ENCODE data around the gene CAT.

The CAT gene

GRCh38 chr11:34427186-34427805 is 11.4 kb upstream of the CAT start:
- H3K4ac ChIP-seq (ENCODE audit: low read depth, low read length) = no peak overlapping the region
- H3K9ac ChIP-seq (ENCODE audit: low read length) = no peak overlapping the region
- no CpG with 5 or more reads among the region's 4 CpGs for WGBS (ENCODE audit: extremely low coverage, insufficient coverage, insufficient read length)
- H3K4me1 ChIP-seq (ENCODE audit: control insufficient read depth in 1 of 2, insufficient read depth in 2 of 2, low read length in 2 of 2) = no peaks in the 10 kb centered on the region
- DNase-seq = peak; percentile 19 to 77
- H3K18ac ChIP-seq (ENCODE audit: low read length) = no peak overlapping the region
- no peak overlapping the region for H4K8ac ChIP-seq (ENCODE audit: low read depth, low read length)
- H2BK12ac ChIP-seq (ENCODE audit: low read length) = no peak overlapping the region
- peaks cover 5% of the 10 kb centered on the region for H3K9me3 ChIP-seq (ENCODE audit: insufficient read depth, low read depth, low read length)
- H3K14ac ChIP-seq (ENCODE audit: low read length) = no peak overlapping the region
- H3K36me3 ChIP-seq (ENCODE audit: control insufficient read depth in 1 of 2, insufficient read depth in 2 of 2, low read length in 2 of 2) = no peaks in the 10 kb centered on the region
- no peak overlapping the region for H2BK5ac ChIP-seq (ENCODE audit: low read depth, low read length, poor library complexity)
- H2AFZ ChIP-seq (ENCODE audit: insufficient read depth, low read length, poor library complexity) = no peak overlapping the region
- H3K79me1 ChIP-seq (ENCODE audit: low read length) = no peaks in the 10 kb centered on the region
- H3K4me2 ChIP-seq (ENCODE audit: low read length) = no peak overlapping the region
- H2BK120ac ChIP-seq (ENCODE audit: insufficient read depth, low read length, poor library complexity) = no peak overlapping the region
- no peak overlapping the region for H3K23ac ChIP-seq (ENCODE audit: low read length)
- H3K27ac ChIP-seq (ENCODE audit: low read depth, low read length) = no peak overlapping the region
- no peaks in the 10 kb centered on the region for H3K27me3 ChIP-seq (ENCODE audit: insufficient read depth, low read length)
- H3K79me2 ChIP-seq (ENCODE audit: control insufficient read depth, insufficient read depth, low read length, poor library complexity) = no peaks in the 10 kb centered on the region
- no peak overlapping the region for H4K91ac ChIP-seq (ENCODE audit: low read depth, low read length)
- H3K4me3 ChIP-seq (ENCODE audit: low read depth, low read length) = no peak overlapping the region
- H4K12ac ChIP-seq (ENCODE audit: low read depth, low read length) = no peak overlapping the region
- no peak overlapping the region for H2AK5ac ChIP-seq (ENCODE audit: low read length)

GRCh38 chr11:34431979-34432378 is 6.8 kb upstream of the CAT start:
- no peaks in the 10 kb centered on the region for H3K4me1 ChIP-seq (ENCODE audit: control insufficient read depth in 1 of 2, insufficient read depth in 2 of 2, low read length in 2 of 2)

GRCh38 chr11:34432822-34433221 is 5.9 kb upstream of the CAT start:
- Histone ChIP-seq H3K79me1 (ENCODE audit: low read length) (no peaks in the 10 kb centered on the region), H3K27ac (ENCODE audit: low read depth, low read length) (no peak overlapping the region), H2BK5ac (ENCODE audit: low read depth, low read length, poor library complexity) (no peak overlapping the region), H3K14ac (ENCODE audit: low read length) (no peak overlapping the region), H4K12ac (ENCODE audit: low read depth, low read length) (no peak overlapping the region), H3K4me3 (ENCODE audit: low read depth, low read length) (no peak overlapping the region), H3K23ac (ENCODE audit: low read length) (no peak overlapping the region), H3K4me2 (ENCODE audit: low read length) (no peak overlapping the region), H2AFZ (ENCODE audit: insufficient read depth, low read length, poor library complexity) (no peak overlapping the region), H4K91ac (ENCODE audit: low read depth, low read length) (no peak overlapping the region), H3K4me1 (ENCODE audit: control insufficient read depth in 1 of 2, insufficient read depth in 2 of 2, low read length in 2 of 2) (no peaks in the 10 kb centered on the region), H2BK12ac (ENCODE audit: low read length) (no peak overlapping the region), H3K4ac (ENCODE audit: low read depth, low read length) (no peak overlapping the region), H3K9ac (ENCODE audit: low read length) (no peak overlapping the region), H3K79me2 (ENCODE audit: control insufficient read depth, insufficient read depth, low read length, poor library complexity) (no peaks in the 10 kb centered on the region), H3K18ac (ENCODE audit: low read length) (no peak overlapping the region), H2BK120ac (ENCODE audit: insufficient read depth, low read length, poor library complexity) (no peak overlapping the region), H3K9me3 (ENCODE audit: insufficient read depth, low read depth, low read length) (no peaks in the 10 kb centered on the region), H3K27me3 (ENCODE audit: insufficient read depth, low read length) (no peaks in the 10 kb centered on the region), H2AK5ac (ENCODE audit: low read length) (no peak overlapping the region), H4K8ac (ENCODE audit: low read depth, low read length) (no peak overlapping the region), H3K36me3 (ENCODE audit: control insufficient read depth in 1 of 2, insufficient read depth in 2 of 2, low read length in 2 of 2) (no peaks in the 10 kb centered on the region)
- no CpG with 5 or more reads among the region's 5 CpGs for WGBS (ENCODE audit: extremely low coverage, insufficient coverage, insufficient read length)
- no peak for DNase-seq

More at GRCh38 chr11:34431979-34432378, 6.8 kb upstream of the CAT start:
- H3K79me2 ChIP-seq (ENCODE audit: control insufficient read depth, insufficient read depth, low read length, poor library complexity) = no peaks in the 10 kb centered on the region
- H4K8ac ChIP-seq (ENCODE audit: low read depth, low read length) = no peak overlapping the region
- H2BK120ac ChIP-seq (ENCODE audit: insufficient read depth, low read length, poor library complexity) = no peak overlapping the region
- H3K36me3 ChIP-seq (ENCODE audit: control insufficient read depth in 1 of 2, insufficient read depth in 2 of 2, low read length in 2 of 2) = no peaks in the 10 kb centered on the region
- H3K14ac ChIP-seq (ENCODE audit: low read length) = no peak overlapping the region
- no peak overlapping the region for H3K18ac ChIP-seq (ENCODE audit: low read length)
- H4K91ac ChIP-seq (ENCODE audit: low read depth, low read length) = no peak overlapping the region
- no peak overlapping the region for H3K4ac ChIP-seq (ENCODE audit: low read depth, low read length)
- no peaks in the 10 kb centered on the region for H3K27me3 ChIP-seq (ENCODE audit: insufficient read depth, low read length)
- no peak overlapping the region for H3K9ac ChIP-seq (ENCODE audit: low read length)
- no peak overlapping the region for H2AK5ac ChIP-seq (ENCODE audit: low read length)
- no peak overlapping the region for H3K23ac ChIP-seq (ENCODE audit: low read length)
- no peak overlapping the region for H2BK5ac ChIP-seq (ENCODE audit: low read depth, low read length, poor library complexity)
- no peaks in the 10 kb centered on the region for H3K9me3 ChIP-seq (ENCODE audit: insufficient read depth, low read depth, low read length)
- no peak overlapping the region for H3K4me3 ChIP-seq (ENCODE audit: low read depth, low read length)
- H4K12ac ChIP-seq (ENCODE audit: low read depth, low read length) = no peak overlapping the region
- no peak for DNase-seq
- no peak overlapping the region for H2BK12ac ChIP-seq (ENCODE audit: low read length)
- no CpG with 5 or more reads among the region's 4 CpGs for WGBS (ENCODE audit: extremely low coverage, insufficient coverage, insufficient read length)
- no peak overlapping the region for H3K27ac ChIP-seq (ENCODE audit: low read depth, low read length)
- H2AFZ ChIP-seq (ENCODE audit: insufficient read depth, low read length, poor library complexity) = no peak overlapping the region
- H3K4me2 ChIP-seq (ENCODE audit: low read length) = no peak overlapping the region
- H3K79me1 ChIP-seq (ENCODE audit: low read length) = no peaks in the 10 kb centered on the region

GRCh38 chr11:34433899-34434298 is 4.8 kb upstream of the CAT start:
- no peaks in the 10 kb centered on the region for H3K9me3 ChIP-seq (ENCODE audit: insufficient read depth, low read depth, low read length)
- H3K27ac ChIP-seq (ENCODE audit: low read depth, low read length) = no peak overlapping the region
- no peak overlapping the region for H2BK5ac ChIP-seq (ENCODE audit: low read depth, low read length, poor library complexity)
- no peak overlapping the region for H3K18ac ChIP-seq (ENCODE audit: low read length)
- WGBS (ENCODE audit: extremely low coverage, insufficient coverage, insufficient read length) = no CpG with 5 or more reads among the region's 3 CpGs
- H3K4me1 ChIP-seq (ENCODE audit: control insufficient read depth in 1 of 2, insufficient read depth in 2 of 2, low read length in 2 of 2) = no peaks in the 10 kb centered on the region
- H4K8ac ChIP-seq (ENCODE audit: low read depth, low read length) = no peak overlapping the region
- no peak overlapping the region for H3K4me2 ChIP-seq (ENCODE audit: low read length)
- no peaks in the 10 kb centered on the region for H3K79me1 ChIP-seq (ENCODE audit: low read length)
- H2AK5ac ChIP-seq (ENCODE audit: low read length) = no peak overlapping the region
- no peak overlapping the region for H2BK12ac ChIP-seq (ENCODE audit: low read length)
- H3K36me3 ChIP-seq (ENCODE audit: control insufficient read depth in 1 of 2, insufficient read depth in 2 of 2, low read length in 2 of 2) = no peaks in the 10 kb centered on the region
- H3K14ac ChIP-seq (ENCODE audit: low read length) = no peak overlapping the region
- no peak for DNase-seq
- H4K12ac ChIP-seq (ENCODE audit: low read depth, low read length) = no peak overlapping the region
- no peak overlapping the region for H2AFZ ChIP-seq (ENCODE audit: insufficient read depth, low read length, poor library complexity)
- no peak overlapping the region for H3K9ac ChIP-seq (ENCODE audit: low read length)
- H4K91ac ChIP-seq (ENCODE audit: low read depth, low read length) = no peak overlapping the region
- no peak overlapping the region for H3K23ac ChIP-seq (ENCODE audit: low read length)
- no peaks in the 10 kb centered on the region for H3K27me3 ChIP-seq (ENCODE audit: insufficient read depth, low read length)
- H2BK120ac ChIP-seq (ENCODE audit: insufficient read depth, low read length, poor library complexity) = no peak overlapping the region
- no peak overlapping the region for H3K4me3 ChIP-seq (ENCODE audit: low read depth, low read length)
- no peaks in the 10 kb centered on the region for H3K79me2 ChIP-seq (ENCODE audit: control insufficient read depth, insufficient read depth, low read length, poor library complexity)
- no peak overlapping the region for H3K4ac ChIP-seq (ENCODE audit: low read depth, low read length)
